IPS-18a (cell line): Measurements from ENCODE around the gene CTNNA1.

Experiments used
- H3K27ac ChIP-seq: one replicate; pipeline ENCODE4 v1.5.1; 2013; ENCODE audit warnings: low read length
- H3K27me3 ChIP-seq: one replicate; pipeline ENCODE4 v1.6.1; 2013; ENCODE audit warnings: mild to moderate bottlenecking, low read length; ENCODE audit not compliant: control insufficient read depth, insufficient read depth
- H3K36me3 ChIP-seq: one replicate; pipeline ENCODE4 v1.6.1; 2013; ENCODE audit warnings: low read depth, low read length; ENCODE audit not compliant: control insufficient read depth
- H3K4me1 ChIP-seq: one replicate; pipeline ENCODE4 v1.6.1; 2013; ENCODE audit warnings: low read depth, low read length; ENCODE audit not compliant: control insufficient read depth
- H3K4me3 ChIP-seq: one replicate; pipeline ENCODE4 v1.5.1; 2013; ENCODE audit warnings: low read length
- H3K9ac ChIP-seq: one replicate; pipeline ENCODE4 v1.6.1; 2013; ENCODE audit warnings: mild to moderate bottlenecking, low read length, moderate library complexity
- H3K9me3 ChIP-seq: one replicate; pipeline ENCODE4 v1.6.1; 2013; ENCODE audit warnings: low read depth, low read length; ENCODE audit not compliant: control insufficient read depth

CTNNA1 gene

GRCh38 chr5:138942066-138942465, 188.8 kb downstream of the CTNNA1 start:
- H3K4me1 ChIP-seq = peaks cover 6% of the 10 kb centered on the region
- H3K27me3 ChIP-seq = no peaks in the 10 kb centered on the region
- H3K27ac ChIP-seq = no peak overlapping the region
- no peaks in the 10 kb centered on the region for H3K36me3 ChIP-seq
- no peak overlapping the region for H3K9ac ChIP-seq
- H3K9me3 ChIP-seq = no peaks in the 10 kb centered on the region
- H3K4me3 ChIP-seq = no peak overlapping the region

- Histone ChIP-seq H3K4me3 (no peak overlapping the region), H3K27me3 (no peaks in the 10 kb centered on the region), H3K9ac (no peak overlapping the region), H3K36me3 (no peaks in the 10 kb centered on the region), H3K4me1 (peaks cover 6% of the 10 kb centered on the region), H3K9me3 (no peaks in the 10 kb centered on the region), H3K27ac (no peak overlapping the region)
Measured at GRCh38 chr5:138942861-138943260, 189.6 kb downstream of the CTNNA1 start.

GRCh38 chr5:138943599-138944173, 190.5 kb downstream of the CTNNA1 start:
- H3K4me1 ChIP-seq = peaks cover 5% of the 10 kb centered on the region
- no peak overlapping the region for H3K9ac ChIP-seq
- no peaks in the 10 kb centered on the region for H3K36me3 ChIP-seq
- no peaks in the 10 kb centered on the region for H3K9me3 ChIP-seq
- no peak overlapping the region for H3K4me3 ChIP-seq
- H3K27ac ChIP-seq = no peak overlapping the region
- H3K27me3 ChIP-seq = no peaks in the 10 kb centered on the region

GRCh38 chr5:138944527-138945322, 191.5 kb downstream of the CTNNA1 start:
- Histone ChIP-seq H3K9me3 (no peaks in the 10 kb centered on the region), H3K27me3 (no peaks in the 10 kb centered on the region), H3K4me3 (no peak overlapping the region), H3K9ac (no peak overlapping the region), H3K27ac (no peak overlapping the region), H3K36me3 (no peaks in the 10 kb centered on the region), H3K4me1 (peaks cover 10% of the 10 kb centered on the region)

- H3K4me1 ChIP-seq = peaks cover 10% of the 10 kb centered on the region
- no peak overlapping the region for H3K9ac ChIP-seq
- H3K36me3 ChIP-seq = no peaks in the 10 kb centered on the region
- H3K27me3 ChIP-seq = no peaks in the 10 kb centered on the region
- H3K9me3 ChIP-seq = no peaks in the 10 kb centered on the region
- no peak overlapping the region for H3K27ac ChIP-seq
- H3K4me3 ChIP-seq = no peak overlapping the region
Measured at GRCh38 chr5:138945421-138946240, 192.4 kb downstream of the CTNNA1 start.

- Histone ChIP-seq H3K4me3 (no peak overlapping the region), H3K36me3 (no peaks in the 10 kb centered on the region), H3K27ac (no peak overlapping the region), H3K27me3 (no peaks in the 10 kb centered on the region), H3K9ac (no peak overlapping the region), H3K4me1 (peaks cover 10% of the 10 kb centered on the region), H3K9me3 (no peaks in the 10 kb centered on the region)
Measured at GRCh38 chr5:138946241-138946623, 193.0 kb downstream of the CTNNA1 start.

- Histone ChIP-seq H3K4me3 (no peak overlapping the region), H3K9me3 (no peaks in the 10 kb centered on the region), H3K4me1 (peaks cover 10% of the 10 kb centered on the region), H3K9ac (no peak overlapping the region), H3K27me3 (no peaks in the 10 kb centered on the region), H3K27ac (no peak overlapping the region), H3K36me3 (no peaks in the 10 kb centered on the region)
Measured at GRCh38 chr5:138946831-138947560, 193.8 kb downstream of the CTNNA1 start.

- Histone ChIP-seq H3K36me3 (no peaks in the 10 kb centered on the region), H3K27ac (no peak overlapping the region), H3K9me3 (no peaks in the 10 kb centered on the region), H3K27me3 (no peaks in the 10 kb centered on the region), H3K4me3 (no peak overlapping the region), H3K4me1 (peaks cover 10% of the 10 kb centered on the region), H3K9ac (no peak overlapping the region)
Measured at GRCh38 chr5:138947780-138948179, 194.6 kb downstream of the CTNNA1 start.

- Histone ChIP-seq H3K36me3 (no peaks in the 10 kb centered on the region), H3K4me3 (no peak overlapping the region), H3K9ac (no peak overlapping the region), H3K9me3 (no peaks in the 10 kb centered on the region), H3K27ac (no peak overlapping the region), H3K4me1 (peaks cover 10% of the 10 kb centered on the region), H3K27me3 (no peaks in the 10 kb centered on the region)
Measured at GRCh38 chr5:138948471-138949222, 195.4 kb downstream of the CTNNA1 start.

- peaks cover 10% of the 10 kb centered on the region for H3K4me1 ChIP-seq
- no peaks in the 10 kb centered on the region for H3K36me3 ChIP-seq
- no peak overlapping the region for H3K9ac ChIP-seq
- H3K27ac ChIP-seq = no peak overlapping the region
- H3K4me3 ChIP-seq = no peak overlapping the region
- no peaks in the 10 kb centered on the region for H3K27me3 ChIP-seq
- no peaks in the 10 kb centered on the region for H3K9me3 ChIP-seq
Measured at GRCh38 chr5:138949223-138949574, 196.0 kb downstream of the CTNNA1 start.

- Histone ChIP-seq H3K36me3 (no peaks in the 10 kb centered on the region), H3K27ac (no peak overlapping the region), H3K4me1 (peaks cover 10% of the 10 kb centered on the region), H3K27me3 (no peaks in the 10 kb centered on the region), H3K4me3 (no peak overlapping the region), H3K9ac (no peak overlapping the region), H3K9me3 (no peaks in the 10 kb centered on the region)
Measured at GRCh38 chr5:138949988-138950387, 196.8 kb downstream of the CTNNA1 start.
